ENCODE data around the gene LINGO1.

Gene LINGO1

GRCh38 chr15:77568973-77569728 is 63.6 kb downstream of the LINGO1 start:
- no peak for DNase-seq (ENCODE audit: low spot score)

- DNase-seq (ENCODE audit: low spot score), result no peak
Measured at GRCh38 chr15:77568014-77568972, 64.4 kb downstream of the LINGO1 start.

GRCh38 chr15:77567202-77567601 is 65.5 kb downstream of the LINGO1 start:
- DNase-seq (ENCODE audit: low spot score), result no peak

DNA sequence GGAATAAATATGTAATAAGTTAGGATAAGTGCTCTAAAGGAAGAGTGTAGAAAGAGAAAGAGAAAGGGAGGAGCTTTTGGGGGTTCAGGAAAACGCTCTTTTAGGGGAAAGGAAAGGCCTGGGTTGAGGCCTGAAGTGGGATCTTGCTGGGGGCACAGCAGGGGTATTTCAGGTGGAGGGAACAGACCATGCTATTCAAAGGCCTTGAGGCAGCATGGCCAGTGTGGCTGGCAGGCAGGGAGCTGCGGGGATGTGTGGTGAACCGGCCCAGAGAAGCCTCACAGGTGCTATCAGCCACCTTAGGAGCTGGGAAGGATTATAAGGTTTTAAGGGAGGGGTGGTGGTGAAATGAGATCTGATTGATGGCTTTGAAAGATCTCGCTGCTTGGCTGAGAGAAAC is 66.6 kb downstream of the LINGO1 start:
- DNase-seq (ENCODE audit: low spot score), result no peak

DNA sequence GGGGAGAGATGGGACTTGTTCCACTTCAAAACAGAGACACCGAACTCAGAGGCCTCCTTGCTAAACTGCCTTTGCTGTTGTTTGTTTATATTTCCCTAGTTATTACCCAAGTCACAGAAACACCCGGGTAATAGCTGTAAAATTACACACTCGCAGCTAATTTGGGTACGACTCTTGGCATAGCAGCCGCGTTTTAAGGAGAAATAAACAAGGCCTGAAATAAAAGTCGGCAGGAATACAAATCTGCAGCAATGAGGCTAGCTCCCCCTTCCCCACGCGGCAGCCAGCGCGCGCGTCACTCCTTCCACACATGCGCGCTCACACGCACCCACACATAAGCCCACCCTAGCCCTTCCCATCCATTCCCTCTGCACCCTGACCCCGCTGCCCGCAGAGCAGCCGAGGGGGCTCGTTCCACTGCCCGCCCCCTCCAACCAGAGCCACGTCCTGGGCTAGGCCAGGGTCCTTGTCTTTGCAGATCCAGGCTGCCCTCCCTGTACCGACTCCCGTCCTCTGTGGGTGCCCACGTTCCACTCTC is 67.3 kb downstream of the LINGO1 start:
- no peak for DNase-seq (ENCODE audit: low spot score)

DNA sequence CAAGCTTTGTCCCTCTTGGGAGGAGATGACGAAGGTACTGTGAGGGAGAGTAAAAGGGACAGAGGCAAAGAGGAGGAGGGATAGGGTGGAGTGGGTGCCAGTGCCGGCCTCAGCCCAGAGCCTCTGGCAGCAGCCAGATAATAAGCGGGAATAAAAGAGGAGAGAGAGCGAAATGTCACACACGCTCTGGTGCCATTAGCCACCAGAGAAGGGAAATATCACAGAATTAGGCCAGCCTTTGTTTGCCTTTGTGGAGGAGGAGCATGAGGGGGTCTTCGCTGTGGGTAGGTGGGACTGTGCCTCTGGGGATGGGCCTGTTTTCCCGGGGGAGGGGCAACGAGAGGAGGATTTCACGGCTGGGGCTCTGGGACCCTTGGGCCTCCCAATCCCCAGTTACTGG is 67.8 kb downstream of the LINGO1 start:
- no peak for DNase-seq (ENCODE audit: low spot score)

- no peak for DNase-seq (ENCODE audit: low spot score)
Measured at GRCh38 chr15:77564341-77564740, 68.4 kb downstream of the LINGO1 start.

DNA sequence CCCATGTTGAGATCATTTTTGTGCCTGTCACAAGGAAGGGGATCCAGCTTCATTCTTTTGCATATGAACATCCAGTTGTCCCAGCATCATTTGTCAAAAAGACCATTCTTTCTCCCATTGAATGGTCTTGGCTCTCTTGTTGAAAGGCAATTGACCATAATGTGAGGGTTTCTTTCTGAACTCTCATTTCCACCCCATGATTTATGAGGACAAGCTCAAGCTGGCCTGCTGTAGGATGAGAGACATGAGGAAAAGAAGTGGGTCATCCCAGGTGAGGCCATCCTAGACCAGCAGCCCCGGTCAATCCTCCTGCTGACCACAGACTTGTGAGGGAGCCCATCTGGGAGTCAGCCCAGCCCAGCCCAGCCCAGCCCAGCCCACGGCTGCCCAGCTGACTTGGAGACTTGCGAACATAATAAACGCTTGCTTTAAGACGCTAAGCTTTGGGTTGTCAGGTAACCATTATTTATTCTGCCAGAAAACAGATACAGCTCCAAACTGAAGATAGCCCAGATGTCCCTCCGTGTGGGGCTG is 69.0 kb downstream of the LINGO1 start:
- no peak for DNase-seq (ENCODE audit: low spot score)
